ENCODE results near the gene OR52D1. TPM values are rescaled to one million over a fixed set of nuclear protein-coding genes. Genes with fewer than 3 reads are reported as not detected.

The OR52D1 gene
- not detected in 2 replicates for polyA plus RNA-seq (2014; cell fraction: cytosol; rRNA removed)
- polyA plus RNA-seq (2014; cell fraction: nucleus; rRNA removed), result not detected in 2 replicates

DNA sequence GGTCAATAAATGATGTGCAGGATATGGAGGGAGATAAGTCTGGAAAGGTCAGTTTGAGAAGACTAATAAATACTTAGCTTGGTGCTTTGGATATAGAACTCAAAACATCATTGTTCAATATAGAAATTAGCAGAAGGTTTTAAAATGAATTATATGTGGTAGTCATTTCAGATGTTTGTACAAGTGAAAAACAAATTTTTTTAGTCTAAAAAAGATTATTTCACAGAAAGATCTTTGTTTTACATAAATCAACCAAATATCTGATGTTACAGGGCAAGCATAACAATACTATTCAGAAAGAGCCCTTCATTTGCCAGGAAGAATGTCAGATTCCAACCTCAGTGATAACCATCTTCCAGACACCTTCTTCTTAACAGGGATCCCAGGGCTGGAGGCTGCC lies at the start of gene OR52D1:
Gene OR52D1 (plus strand): TSS at position 301 of the 400 bp plus-strand sequence. CDS start 22 bp downstream, at position 323.
- DNase-seq (ENCODE audit: low spot score), result no peak

DNA sequence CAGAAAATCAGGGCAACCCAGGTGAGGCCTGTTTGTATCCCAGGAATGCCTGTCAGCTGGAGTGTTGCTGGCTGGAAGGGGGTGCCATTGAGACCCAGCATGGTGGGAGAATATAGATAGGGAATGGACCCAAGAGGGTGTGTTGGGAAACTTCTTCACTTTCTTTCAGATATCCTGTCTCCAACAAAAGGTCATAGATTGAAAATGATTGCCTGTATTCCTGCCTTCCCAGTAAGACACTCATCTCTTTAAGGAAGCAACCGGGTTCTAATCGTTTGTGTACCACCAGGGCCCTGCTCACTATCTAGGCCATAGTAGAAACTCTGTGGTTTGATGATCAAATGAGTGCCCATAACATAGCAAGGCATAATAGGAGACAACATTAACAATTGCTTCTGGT lies 47.1 kb upstream of the OR52D1 start, which contains the start of gene OR51I1:
Gene OR51I1 (minus strand): TSS at position 101 of the 400 bp plus-strand sequence. CDS start 0 bp downstream, at position 101.
- no peak for DNase-seq (ENCODE audit: low spot score)

DNA sequence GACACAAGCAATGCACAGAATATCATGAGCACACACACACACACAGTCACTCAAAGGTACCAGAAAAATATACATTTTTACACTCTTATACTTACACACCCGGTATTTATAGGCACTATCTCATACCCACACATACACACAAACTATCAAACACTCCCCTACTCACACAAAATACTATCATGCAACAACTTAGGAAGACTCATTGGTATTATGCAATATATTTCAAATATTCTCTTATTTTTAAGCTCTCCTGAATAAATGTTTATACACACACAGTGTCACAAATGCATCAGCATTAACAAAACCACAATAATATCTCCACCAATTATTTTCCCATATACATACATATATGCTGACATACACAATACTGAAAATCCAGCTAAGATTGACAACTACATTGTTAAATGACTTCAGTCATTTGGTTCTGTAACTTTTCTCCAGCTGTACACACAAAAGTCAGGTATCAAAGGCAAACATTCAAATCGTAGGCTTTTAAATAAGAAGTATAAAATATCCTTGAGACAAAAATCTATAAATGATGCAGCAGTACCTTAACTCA lies 44.6 kb upstream of the OR52D1 start:
- no peak for DNase-seq (ENCODE audit: low spot score)

DNA sequence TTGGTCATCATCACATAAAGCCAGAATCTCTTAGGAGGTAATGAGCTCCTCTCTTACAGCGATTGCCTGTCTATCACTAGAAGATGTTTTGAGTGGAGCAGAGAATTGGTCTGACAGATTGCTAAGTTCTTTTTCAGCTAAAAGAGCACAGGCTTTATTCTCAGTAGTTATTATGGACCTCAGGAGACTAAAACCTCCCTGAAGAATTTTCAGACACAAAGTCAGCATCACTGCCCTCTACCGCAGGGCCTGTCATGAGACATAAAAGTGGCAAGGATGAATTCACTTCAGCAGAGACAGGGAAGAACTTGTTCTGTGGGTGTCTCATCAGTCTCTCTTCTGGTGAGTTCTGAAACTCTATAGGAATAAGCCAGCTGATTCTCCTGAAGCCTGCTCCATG lies 39.5 kb upstream of the OR52D1 start, which contains the start of gene OR51I2:
Gene OR51I2 (plus strand): TSS at position 301 of the 400 bp plus-strand sequence. CDS start 4,166 bp downstream, outside the sequence.
- DNase-seq (ENCODE audit: low spot score), result no peak

DNA sequence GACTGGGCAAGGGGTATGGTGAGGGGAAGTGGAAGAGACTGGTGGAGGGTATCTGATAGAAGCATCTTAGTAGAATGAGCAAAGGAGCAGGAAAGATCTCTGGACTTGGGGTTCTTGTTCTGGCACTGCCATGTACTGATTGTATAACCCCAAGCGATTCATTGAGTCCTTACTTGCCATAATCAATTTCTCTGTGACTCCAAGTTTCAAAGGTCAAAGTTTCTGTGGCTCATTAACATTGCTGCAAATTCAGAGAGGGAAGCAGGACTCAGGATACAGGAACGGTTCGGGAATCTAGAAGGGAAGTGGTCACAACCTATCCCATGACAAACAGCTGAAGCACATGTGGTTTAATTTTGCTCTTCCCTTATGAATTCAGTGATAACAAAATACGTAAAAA lies 39.1 kb upstream of the OR52D1 start:
- DNase-seq (ENCODE audit: low spot score), result no peak

DNA sequence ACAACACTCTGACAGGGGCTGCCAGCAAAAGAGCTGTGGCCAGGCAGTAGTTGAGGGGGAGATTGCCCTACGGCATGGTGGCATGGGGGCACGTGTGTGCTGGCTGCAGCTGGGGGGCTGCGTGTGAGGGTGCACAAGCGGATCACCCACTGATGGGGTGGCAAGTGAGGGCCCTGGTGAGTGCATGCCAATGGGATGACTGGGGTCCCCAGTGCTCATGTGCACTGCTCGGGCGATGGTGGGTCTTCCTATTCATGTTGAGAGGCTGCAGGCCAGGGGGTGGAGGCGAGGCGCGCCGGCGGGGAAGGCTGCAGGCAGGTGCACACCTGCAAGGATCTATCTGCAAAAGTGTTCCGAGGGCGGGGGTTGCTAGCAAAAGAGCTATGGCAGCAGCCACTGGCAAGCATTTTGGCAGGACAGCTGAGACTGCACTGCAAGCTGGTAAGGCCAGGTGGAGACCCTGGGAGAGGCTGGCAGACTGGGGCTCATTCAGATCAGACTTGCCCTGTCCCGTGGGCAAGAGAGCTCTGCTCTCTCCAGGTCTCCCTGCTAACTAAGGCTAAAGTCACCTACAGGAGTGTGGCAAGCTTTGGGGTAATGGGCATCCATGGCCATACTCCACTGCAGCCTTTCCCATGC lies 27.4 kb upstream of the OR52D1 start:
- no peak for DNase-seq (ENCODE audit: low spot score)

DNA sequence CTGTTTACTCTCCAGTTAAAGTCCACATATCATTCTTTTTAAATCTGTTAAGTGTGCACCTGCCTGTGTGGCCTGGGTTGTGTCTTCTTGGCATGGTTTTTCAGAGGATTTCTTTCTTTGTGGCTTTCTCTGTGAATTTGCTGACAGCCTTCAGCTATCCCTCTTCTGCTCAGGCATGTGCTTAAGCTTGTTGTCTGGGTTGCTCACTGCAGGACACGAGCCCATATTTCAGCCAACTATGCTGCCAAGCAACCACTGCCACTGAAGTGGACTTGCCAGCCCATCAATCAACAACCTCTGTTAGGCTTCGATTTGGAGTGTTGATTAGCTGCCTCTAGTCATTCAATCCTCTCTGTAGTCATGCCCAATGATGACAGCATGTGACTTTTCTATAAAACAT lies 21.0 kb upstream of the OR52D1 start:
- no peak for DNase-seq (ENCODE audit: low spot score)

DNA sequence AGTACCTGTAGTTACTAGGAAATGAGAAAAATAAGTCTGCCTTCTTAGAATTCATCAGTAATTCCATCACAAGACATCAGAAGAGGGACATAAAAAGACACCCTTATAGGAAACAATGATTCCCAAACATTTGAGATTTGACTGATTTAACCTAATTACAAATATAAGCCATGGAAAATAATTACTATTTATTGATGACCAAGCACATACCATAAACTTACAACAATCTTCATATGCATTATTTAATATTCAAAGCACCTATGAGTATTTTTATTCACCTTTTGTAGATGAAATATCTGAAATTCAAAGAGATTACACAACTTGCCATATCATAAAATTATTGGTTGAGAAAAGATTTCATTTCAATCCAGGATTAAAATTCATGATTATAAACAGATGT lies 14.6 kb upstream of the OR52D1 start:
- DNase-seq (ENCODE audit: low spot score), result no peak

DNA sequence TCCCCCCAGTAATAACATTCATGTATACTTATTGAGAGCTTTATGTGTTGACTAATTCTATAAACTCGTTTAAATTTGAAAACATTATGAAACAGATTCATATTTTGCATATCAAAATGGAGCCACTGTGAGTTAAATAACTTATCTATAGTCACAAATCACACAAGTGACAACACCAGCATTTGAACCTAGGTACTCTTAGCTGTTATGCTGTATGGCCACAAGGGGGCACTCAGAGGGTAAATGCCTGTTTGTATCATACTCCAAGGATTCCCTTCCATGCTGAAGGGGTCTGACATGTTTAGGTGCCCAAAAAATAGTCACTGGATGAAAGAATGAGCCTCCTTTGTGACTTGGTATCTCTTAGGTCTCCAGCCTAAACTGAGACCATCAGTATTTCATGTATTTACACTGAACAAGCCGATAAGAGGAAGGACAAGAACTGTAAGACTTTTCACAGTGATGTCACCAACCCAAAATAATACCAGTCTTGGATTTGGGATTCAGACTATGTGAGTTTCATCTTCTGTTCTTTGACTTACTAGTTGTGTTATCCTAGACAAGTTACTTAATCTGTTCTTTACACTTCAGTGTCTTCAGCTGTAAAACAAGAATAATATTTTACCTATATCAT lies 12.2 kb upstream of the OR52D1 start:
- DNase-seq (ENCODE audit: low spot score), result peak; percentile 22

DNA sequence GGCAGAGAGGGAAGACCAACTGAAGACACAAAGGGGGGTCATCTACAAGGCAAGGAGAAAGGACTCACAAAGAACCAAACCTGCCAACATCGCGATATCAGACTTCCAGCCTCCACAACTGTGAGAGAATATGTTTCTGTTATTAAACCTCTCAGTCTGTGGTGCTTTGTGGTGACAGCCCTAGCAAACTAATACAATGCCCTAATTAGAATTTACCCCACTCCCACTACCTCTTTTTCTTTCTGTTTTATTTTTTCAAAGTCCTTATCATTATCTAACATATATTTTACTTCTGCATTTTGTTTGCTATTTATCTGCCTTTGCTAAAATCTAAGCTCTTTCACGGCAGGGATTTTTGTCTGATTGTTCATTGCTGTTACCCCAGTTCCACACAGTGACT lies 2.5 kb upstream of the OR52D1 start:
- DNase-seq (ENCODE audit: low spot score), result no peak

DNA sequence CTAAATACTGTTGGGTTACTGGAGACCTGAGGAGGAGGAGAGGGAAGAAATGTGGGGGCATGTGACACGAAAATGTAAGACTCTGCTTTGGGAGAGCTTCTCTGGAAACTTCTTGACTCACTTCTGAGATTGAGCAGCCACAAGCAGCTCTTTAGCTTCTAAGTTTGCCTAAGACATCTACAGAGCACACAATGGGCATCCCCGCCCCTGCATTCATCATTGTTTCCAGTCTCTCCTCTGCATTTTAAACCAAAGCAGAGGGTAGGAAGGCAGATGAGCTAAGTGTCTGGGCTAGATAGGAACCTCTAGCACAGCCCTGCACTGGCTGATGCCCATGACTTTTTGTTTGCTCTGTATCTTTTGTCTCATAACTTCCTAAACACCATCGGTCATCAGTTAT lies 2.1 kb upstream of the OR52D1 start:
- DNase-seq (ENCODE audit: low spot score), result no peak

DNA sequence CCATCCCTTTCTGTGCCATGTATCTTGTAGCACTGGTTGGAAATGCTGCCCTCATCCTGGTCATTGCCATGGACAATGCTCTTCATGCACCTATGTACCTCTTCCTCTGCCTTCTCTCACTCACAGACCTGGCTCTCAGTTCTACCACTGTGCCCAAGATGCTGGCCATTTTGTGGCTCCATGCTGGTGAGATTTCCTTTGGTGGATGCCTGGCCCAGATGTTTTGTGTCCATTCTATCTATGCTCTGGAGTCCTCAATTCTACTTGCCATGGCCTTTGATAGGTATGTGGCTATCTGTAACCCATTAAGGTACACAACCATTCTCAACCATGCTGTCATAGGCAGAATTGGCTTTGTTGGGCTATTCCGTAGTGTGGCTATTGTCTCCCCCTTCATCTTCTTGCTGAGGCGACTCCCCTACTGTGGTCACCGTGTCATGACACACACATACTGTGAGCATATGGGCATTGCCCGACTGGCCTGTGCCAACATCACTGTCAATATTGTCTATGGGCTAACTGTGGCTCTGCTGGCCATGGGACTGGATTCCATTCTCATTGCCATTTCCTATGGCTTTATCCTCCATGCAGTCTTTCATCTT lies 414 bp downstream of the OR52D1 start:
- DNase-seq (ENCODE audit: low spot score), result no peak

DNA sequence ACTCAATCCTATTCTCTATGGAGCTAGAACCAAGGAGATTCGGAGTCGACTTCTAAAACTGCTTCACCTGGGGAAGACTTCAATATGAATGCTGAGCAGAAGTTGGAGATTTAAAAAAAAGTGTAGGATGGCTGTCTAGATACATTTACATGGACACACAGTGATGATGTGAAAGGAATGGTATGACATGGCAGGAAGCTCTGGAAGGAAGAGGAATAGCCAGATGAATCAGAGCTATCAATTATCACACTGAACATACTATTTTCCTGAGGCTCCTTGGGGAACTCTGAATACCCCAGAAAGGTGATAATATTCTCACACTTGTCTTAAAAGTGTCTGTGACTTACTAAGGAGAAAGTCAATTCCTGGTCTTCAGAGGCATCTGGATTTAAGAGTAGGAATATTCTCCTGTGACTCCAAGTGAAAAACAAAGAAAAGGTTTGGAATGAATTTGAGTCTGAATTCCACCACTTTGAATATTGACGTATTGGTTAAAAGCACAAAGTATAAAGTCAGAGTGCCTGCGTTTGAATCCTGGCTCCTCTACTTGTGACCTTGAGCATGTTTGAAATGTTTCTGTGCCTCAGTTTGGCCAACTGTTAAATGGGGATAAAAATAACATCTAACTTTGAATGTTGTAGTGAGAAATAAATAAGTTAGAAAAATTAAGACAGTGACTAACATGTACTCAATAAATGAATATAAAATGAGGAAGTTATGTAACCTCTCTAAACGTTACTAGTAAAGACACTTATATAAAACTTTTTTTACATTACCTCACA lies 1.3 kb downstream of the OR52D1 start:
- DNase-seq (ENCODE audit: low spot score), result no peak

DNA sequence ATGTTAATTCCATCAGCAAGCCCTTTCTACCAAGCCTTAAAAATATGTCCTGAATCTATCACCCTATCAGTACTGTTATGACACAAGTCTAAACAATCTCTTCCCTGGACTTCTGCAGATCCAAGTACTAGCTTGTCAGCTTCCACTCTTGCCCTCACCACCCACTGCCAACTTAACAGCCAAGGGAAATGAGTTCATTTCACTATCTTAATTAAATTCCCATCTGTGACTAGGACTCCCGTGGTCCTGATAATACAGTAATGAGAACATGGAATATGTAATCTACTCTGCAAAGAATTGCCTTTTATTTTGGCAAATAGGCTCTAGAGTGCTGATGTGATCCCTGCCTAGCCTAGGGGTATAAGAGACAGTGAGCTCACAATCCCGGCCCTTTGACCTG lies 11.2 kb downstream of the OR52D1 start:
- no peak for DNase-seq (ENCODE audit: low spot score)

DNA sequence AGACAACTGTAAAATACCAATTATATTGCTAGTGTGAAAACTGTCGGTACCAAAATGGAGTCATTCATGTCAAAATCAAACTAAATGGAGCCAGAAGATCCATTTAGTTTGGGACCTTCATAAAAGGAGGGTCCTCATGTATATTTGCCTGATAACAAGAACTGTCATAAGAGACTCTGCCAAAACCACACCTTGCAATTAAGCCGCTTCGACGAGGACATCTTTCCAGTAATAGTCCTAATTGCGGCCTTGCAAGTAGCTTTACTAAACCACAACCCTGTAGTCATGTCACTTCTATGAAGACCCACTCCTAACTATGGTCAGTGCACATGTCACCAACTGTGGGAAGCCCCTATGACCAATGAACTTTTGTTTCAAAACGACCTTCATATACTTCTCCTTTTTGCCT lies 11.9 kb downstream of the OR52D1 start:
- no peak for DNase-seq (ENCODE audit: low spot score)

DNA sequence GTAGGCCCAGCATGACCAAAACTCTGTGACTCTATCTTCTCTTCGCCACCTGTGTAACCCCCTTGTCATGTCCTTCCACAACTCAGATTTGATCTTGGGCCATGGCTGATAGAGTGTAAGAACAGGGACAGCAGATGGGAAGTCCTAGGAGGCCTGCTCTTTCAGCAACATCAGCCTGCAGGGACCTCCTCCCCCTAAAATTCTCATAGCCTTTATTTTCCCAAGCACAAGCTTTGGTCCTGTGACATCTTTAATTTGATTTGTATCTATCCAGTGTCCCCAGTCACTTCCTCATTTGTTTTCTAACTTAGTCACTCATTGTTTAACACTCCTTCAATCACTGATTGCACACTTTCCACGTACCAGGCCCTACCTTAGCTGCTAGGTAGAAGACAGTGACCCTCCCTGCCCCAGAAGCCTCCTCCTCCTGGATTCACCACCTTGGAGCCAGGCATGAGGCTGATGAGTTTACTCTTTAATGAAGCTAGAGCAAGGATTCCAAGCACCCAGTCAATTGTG lies 16.0 kb downstream of the OR52D1 start:
- no peak for DNase-seq (ENCODE audit: low spot score)

DNA sequence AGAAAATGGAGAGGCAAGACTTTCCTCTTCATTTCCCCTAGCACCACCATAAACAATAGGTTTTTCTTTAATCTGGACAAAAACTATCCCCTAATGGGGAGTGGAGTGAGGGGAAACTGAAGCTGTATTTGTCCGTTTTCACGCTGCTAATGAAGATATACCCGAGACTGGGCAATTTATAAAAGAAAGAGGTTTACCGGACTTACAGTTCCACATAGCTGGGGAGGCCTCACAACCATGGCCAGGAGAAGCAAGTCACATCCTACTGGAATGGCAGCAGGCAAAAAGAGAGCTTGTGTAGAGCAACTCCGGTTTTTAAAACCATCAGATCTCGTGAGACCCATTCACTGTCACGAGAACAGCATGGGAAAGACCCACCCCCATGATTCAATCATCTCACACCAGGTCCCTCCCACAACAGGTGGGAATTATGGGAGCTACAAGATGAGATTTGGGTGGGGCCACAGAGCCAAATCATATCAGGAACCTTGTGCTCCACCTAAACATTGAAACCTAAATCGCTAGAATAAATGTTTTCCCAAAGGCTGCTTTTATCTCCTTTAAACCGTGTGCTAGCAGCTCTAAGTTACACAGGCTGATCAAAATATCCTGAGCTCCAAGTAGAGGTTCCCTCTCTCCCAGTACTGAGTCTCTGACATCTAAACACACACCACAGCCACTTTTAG lies 17.0 kb downstream of the OR52D1 start:
- no peak for DNase-seq (ENCODE audit: low spot score)

DNA sequence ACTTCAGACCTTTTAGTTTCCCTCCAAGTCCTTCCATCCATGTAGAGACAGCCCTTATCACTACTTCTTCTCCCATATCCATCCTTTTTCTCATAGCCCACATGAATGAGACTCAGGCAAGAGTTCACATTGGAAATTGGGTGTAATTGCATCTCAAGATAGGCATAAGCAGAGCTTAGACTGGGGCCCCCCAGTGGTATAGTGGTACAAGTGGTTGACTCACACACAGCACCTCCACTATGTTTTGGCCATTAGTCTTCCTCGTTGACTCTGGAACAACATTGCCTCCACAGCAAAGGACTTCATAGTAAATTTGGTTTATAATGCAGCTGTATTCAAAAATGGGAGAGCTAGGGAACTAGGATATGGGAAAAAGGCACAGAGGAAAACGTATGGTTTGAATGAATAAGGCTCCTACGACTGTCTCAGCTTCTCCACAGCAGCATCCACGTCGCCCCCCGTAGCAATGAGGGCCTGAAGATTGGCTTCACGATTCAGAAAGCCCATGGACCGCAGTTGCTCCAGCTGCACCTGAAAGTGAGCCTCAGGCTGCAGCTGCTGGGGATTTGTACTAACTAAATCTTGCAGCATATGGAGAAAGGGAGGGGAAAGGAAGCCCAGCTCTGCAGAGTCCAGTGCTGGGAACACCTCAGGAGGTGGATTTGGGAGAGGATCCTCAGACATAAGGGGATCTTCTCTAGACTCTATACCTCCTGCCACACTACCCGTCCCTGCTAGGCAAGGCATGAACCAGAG lies 18.9 kb downstream of the OR52D1 start:
- DNase-seq (ENCODE audit: low spot score), result no peak

DNA sequence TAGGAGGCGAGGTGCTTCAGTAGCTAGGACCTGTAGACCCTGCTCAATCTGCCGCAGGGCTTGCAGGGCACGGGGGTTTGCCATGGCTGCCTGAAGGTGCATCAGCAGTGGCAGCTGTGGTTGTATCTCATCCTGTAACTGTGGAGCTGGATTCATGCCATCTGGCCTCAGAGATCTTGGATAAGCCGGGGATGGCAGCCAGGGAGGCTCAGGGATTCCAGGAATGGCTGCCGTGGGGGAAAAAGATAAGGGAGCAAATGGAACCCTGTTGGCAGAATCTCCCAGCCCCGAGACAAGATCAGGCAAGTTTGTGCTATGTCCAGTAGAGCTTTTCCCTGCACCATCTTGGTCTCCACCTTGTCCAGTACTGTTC lies 19.4 kb downstream of the OR52D1 start:
- no peak for DNase-seq (ENCODE audit: low spot score)

DNA sequence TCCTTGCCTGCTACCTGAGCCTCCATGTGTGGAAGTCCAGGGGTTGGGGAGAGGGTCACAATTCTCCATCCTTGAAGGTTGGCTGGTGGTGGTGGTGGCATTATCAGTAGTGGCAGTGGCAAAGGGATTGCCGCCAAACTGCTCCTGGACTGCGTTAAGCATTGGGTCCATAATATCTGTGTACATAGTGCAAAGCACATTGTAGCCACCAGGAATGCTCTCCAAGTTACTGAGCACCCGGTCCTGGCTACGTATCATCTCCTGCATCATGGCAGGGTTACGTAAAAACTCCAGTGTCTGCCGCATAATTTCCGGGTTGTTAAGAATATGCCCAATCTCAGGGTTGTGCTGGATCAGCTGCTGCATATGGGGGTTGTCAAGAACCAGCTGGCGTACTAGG lies 20.1 kb downstream of the OR52D1 start:
- DNase-seq (ENCODE audit: low spot score), result no peak
